Sigmoid colon (tissue), 7 donors: ENCODE measurements around the gene OR2A14. TPM values are rescaled to one million over a fixed set of nuclear protein-coding genes. Genes with fewer than 3 reads are reported as not detected.

Experiments used
- DNase-seq: peaks from one replicate; pipeline ENCODE4 v3.0.0-alpha.2; 2019
- H3K27ac ChIP-seq, 4 donors: fragments of 200-600 bp; sonication (generic); one replicate each; pipeline ENCODE4 v1.5.1; 2016 to 2019; ENCODE audit warnings: mild to moderate bottlenecking in 1 of 4
- H3K27me3 ChIP-seq, 3 donors: fragments of 200-600 bp; sonication (generic); one replicate each; pipeline ENCODE4 v1.5.1; 2019; ENCODE audit warnings: mild to moderate bottlenecking in 1 of 3
- H3K36me3 ChIP-seq, 4 donors: fragments of 200-600 bp; sonication (generic); one replicate each; pipeline ENCODE4 v1.5.1; 2016 to 2019
- H3K4me1 ChIP-seq, 4 donors: fragments of 200-600 bp; sonication (generic); one replicate each; pipeline ENCODE4 v1.5.1; 2017 to 2019
- H3K4me3 ChIP-seq, 4 donors: fragments of 200-600 bp; sonication (generic); one replicate each; pipeline ENCODE4 v1.5.1; 2017 to 2019; ENCODE audit warnings: mild to moderate bottlenecking in 2 of 4, moderate library complexity in 1 of 4
- H3K9me3 ChIP-seq, 4 donors: fragments of 200-600 bp in 3 of 4; sonication (generic) in 3 of 4; one replicate each; pipeline versions ENCODE4 v1.5.1 to v1.6.1; 2013 to 2019
- CTCF ChIP-seq, 4 experiments: fragments of 450-650 bp in 3 of 4; fragments of 200-600 bp in 1 of 4; IDR thresholded peaks; one replicate each; pipeline ENCODE4 v1.5.1; 2016 to 2019; ENCODE audit warnings: antibody characterized with exemption in 4 of 4, mild to moderate bottlenecking in 3 of 4, moderate library complexity in 2 of 4
- EP300 ChIP-seq, 4 donors: sonication (generic); formaldehyde crosslinking; IDR thresholded peaks; one replicate each; pipeline ENCODE4 v1.6.1; 2017; ENCODE audit warnings: antibody characterized with exemption in 4 of 4
- POLR2A ChIP-seq, 2 donors: fragments of 450-650 bp; IDR thresholded peaks; one replicate each; pipeline ENCODE4 v1.6.1; 2016; ENCODE audit warnings: antibody characterized with exemption in 2 of 2, mild to moderate bottlenecking in 2 of 2, moderate library complexity in 2 of 2
- POLR2AphosphoS5 ChIP-seq, 4 donors: sonication (generic); formaldehyde crosslinking; IDR thresholded peaks; one replicate each; pipeline ENCODE4 v1.6.1; 2017; ENCODE audit warnings: antibody characterized with exemption in 4 of 4
- WGBS, 2 donors: extraction: QIAGEN DNeasy Blood & Tissue Kit; methylation state at CpG; one replicate each; pipeline ENCODE4 v1.1.7; 2013; 5-methylcytosine and 5-hydroxymethylcytosine counted together
- intact Hi-C: fragments of 100-400 bp; cut with DNase I; formaldehyde crosslinking; loops from one replicate; pipeline ENCODE4 v1.15.1; 2023
- polyA plus RNA-seq, 3 donors: library from polyadenylated mRNA; stranded (reverse); fragments of 200-250 nt; gene quantifications; one replicate each; pipeline ENCODE4 v1.2.3, GENCODE V29; 2013
- total RNA-seq, 4 donors: library from RNA; depleted of rRNA; stranded (reverse); fragments of >200 nt; gene quantifications; one replicate each; pipeline ENCODE4 v1.1.0, GENCODE V29; 2016
- donor health status: healthy with polysubstance abuse.
- donor health status: Bipolar disorder and iron deficiency.
- donor health status: healthy.

The OR2A14 gene
- total and polyA plus RNA-seq, 7 donors = not detected

GRCh38 chr7:144134116-144134515 is 11.1 kb downstream of the OR2A14 start:
- no peak for DNase-seq
- no peaks in the 10 kb centered on the region for H3K27me3 ChIP-seq
- H3K36me3 ChIP-seq = no peaks in the 10 kb centered on the region
- TF ChIP-seq CTCF (IDR thresholded peaks at IDR 0.05) = no peak
- no peak for TF ChIP-seq POLR2A (IDR thresholded peaks at IDR 0.05)
- TF ChIP-seq POLR2AphosphoS5 (IDR thresholded peaks at IDR 0.05) = no peak
- no peak for TF ChIP-seq EP300 (IDR thresholded peaks at IDR 0.05)
- H3K27ac ChIP-seq = no peak overlapping the region
- intact Hi-C loops = no loop called here
- H3K4me3 ChIP-seq = no peak overlapping the region
- 85% methylated on average over 1 of the region's 1 CpG for WGBS, 2 donors
- no peaks in the 10 kb centered on the region for H3K9me3 ChIP-seq
- H3K4me1 ChIP-seq = no peaks in the 10 kb centered on the region

- Histone ChIP-seq H3K4me1 (no peaks in the 10 kb centered on the region), H3K27ac (no peak overlapping the region), H3K9me3 (peaks cover 0 to 2% (median 0%) of the 10 kb centered on the region in 4 donors), H3K4me3 (no peak overlapping the region), H3K27me3 (no peaks in the 10 kb centered on the region), H3K36me3 (no peaks in the 10 kb centered on the region)
- TF ChIP-seq POLR2AphosphoS5 (IDR thresholded peaks at IDR 0.05) (no peak), CTCF (IDR thresholded peaks at IDR 0.05) (no peak), EP300 (IDR thresholded peaks at IDR 0.05) (no peak), POLR2A (IDR thresholded peaks at IDR 0.05) (no peak)
- DNase-seq = no peak
- WGBS, 2 donors = 70 to 82% methylated on average over 1 of the region's 1 CpG
- intact Hi-C loops = no loop called here
Observed at GRCh38 chr7:144137501-144137900, 14.5 kb downstream of the OR2A14 start.

GRCh38 chr7:144142187-144142586 is 19.2 kb downstream of the OR2A14 start:
- Histone ChIP-seq H3K36me3 (no peaks in the 10 kb centered on the region), H3K4me1 (no peaks in the 10 kb centered on the region), H3K9me3 (peaks cover 0 to 7% (median 4%) of the 10 kb centered on the region in 4 donors), H3K27ac (no peak overlapping the region), H3K4me3 (no peak overlapping the region), H3K27me3 (no peaks in the 10 kb centered on the region)
- no peak for DNase-seq
- intact Hi-C loops = no loop called here
- no peak for TF ChIP-seq POLR2AphosphoS5 (IDR thresholded peaks at IDR 0.05)
- no peak for TF ChIP-seq CTCF (IDR thresholded peaks at IDR 0.05)
- no peak for TF ChIP-seq POLR2A (IDR thresholded peaks at IDR 0.05)
- TF ChIP-seq EP300 (IDR thresholded peaks at IDR 0.05) = no peak
- 87% methylated on average over 3 of the region's 3 CpGs for WGBS, 2 donors

GRCh38 chr7:144144426-144144825 is 21.4 kb downstream of the OR2A14 start:
- TF ChIP-seq POLR2AphosphoS5 (IDR thresholded peaks at IDR 0.05) (no peak), CTCF (IDR thresholded peaks at IDR 0.05) (no peak), EP300 (IDR thresholded peaks at IDR 0.05) (no peak), POLR2A (IDR thresholded peaks at IDR 0.05) (no peak)
- peaks cover 0 to 18% (median 14%) of the 10 kb centered on the region in 4 donors for H3K9me3 ChIP-seq
- no peak overlapping the region for H3K4me3 ChIP-seq
- no peak for DNase-seq
- 63 to 82% methylated on average over 3 of the region's 3 CpGs for WGBS, 2 donors
- H3K36me3 ChIP-seq = no peaks in the 10 kb centered on the region
- intact Hi-C loops = no loop called here
- H3K27me3 ChIP-seq = no peaks in the 10 kb centered on the region
- H3K27ac ChIP-seq = no peak overlapping the region
- H3K4me1 ChIP-seq = no peaks in the 10 kb centered on the region

- intact Hi-C loops = no loop called here
- H3K27ac ChIP-seq = no peak overlapping the region
- no peak for TF ChIP-seq EP300 (IDR thresholded peaks at IDR 0.05)
- TF ChIP-seq CTCF (IDR thresholded peaks at IDR 0.05) = no peak
- TF ChIP-seq POLR2A (IDR thresholded peaks at IDR 0.05) = no peak
- no peak for TF ChIP-seq POLR2AphosphoS5 (IDR thresholded peaks at IDR 0.05)
- no peak for DNase-seq
- peaks cover 0 to 18% (median 15%) of the 10 kb centered on the region in 4 donors for H3K9me3 ChIP-seq
- 80 to 85% methylated on average over 2 of the region's 2 CpGs for WGBS, 2 donors
- no peaks in the 10 kb centered on the region for H3K36me3 ChIP-seq
- no peaks in the 10 kb centered on the region for H3K27me3 ChIP-seq
- H3K4me3 ChIP-seq = no peak overlapping the region
- H3K4me1 ChIP-seq = no peaks in the 10 kb centered on the region
Observed at GRCh38 chr7:144148224-144148827, 25.4 kb downstream of the OR2A14 start.
